ENCODE results near the gene INAFM2. TPM values are rescaled to one million over a fixed set of nuclear protein-coding genes. Genes with fewer than 3 reads are reported as not detected.

INAFM2 gene
- total RNA-seq, 1 experiment from 2014 or later: 8.8 TPM

DNA sequence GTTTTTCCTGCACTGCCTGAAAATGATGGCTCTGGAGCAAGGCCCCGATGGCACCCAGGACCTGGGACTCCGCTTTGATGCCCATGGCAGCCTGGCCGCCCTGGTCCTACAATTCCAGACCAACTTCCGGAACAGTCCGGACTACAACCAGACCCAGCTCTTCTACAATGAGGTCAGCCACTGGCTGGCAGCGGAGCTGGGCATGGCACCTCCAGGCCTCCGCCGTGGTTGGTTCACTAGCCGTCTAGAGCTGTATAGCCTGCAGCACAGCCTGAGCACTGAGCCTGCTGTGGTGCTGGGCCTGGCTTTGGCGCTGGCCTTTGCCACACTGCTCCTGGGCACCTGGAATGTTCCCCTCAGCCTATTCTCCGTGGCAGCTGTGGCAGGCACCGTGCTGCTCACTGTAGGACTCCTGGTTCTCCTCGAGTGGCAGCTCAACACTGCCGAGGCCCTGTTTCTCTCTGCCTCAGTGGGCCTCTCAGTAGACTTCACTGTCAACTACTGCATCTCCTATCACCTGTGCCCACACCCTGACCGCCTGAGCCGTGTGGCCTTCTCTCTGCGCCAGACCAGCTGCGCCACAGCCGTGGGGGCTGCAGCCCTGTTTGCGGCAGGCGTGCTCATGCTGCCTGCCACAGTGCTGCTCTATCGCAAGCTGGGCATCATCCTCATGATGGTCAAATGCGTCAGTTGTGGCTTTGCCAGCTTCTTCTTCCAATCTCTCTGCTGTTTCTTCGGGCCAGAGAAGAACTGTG, 45.4 kb downstream of the INAFM2 start:
- no peak overlapping the region for H3K4me3 ChIP-seq (replicated peaks in 1 of 2; ENCODE audit: low read depth in 1 of 2, low read length in 2 of 2)
- no peaks in the 10 kb centered on the region for H3K27me3 ChIP-seq (ENCODE audit: insufficient read depth, low read length)
- POLR2A ChIA-PET: interaction anchor here (0.8 to 0.9 kb wide), 2 partner anchors 28 to 37 kb away, joined by 3 read pairs; partner anchors contain the start of genes CCDC9B and IVD
- no TSS peak for BruUV-seq (replicated peaks)
- no peak for DNase-seq (ENCODE audit: low read depth, low spot score)
- RAD21 ChIA-PET (ENCODE audit: low non-redundant PET in 1 of 2, low total read pairs in 2 of 2, uncharacterized antibody in 2 of 2, unreplicated experiment in 2 of 2): interaction anchor here in 1 of 2 experiments (1.3 kb wide), 1 partner anchor 30 kb away, joined by 5 read pairs; no protein-coding TSS in a partner anchor
- 0 out of 2 replicates have a peak overlapping the region, but pooled peaks have one; percentile 17 for H3K9ac ChIP-seq (ENCODE audit: low read length)
- peak overlapping the region; percentile 67 for H3K4me2 ChIP-seq (ENCODE audit: low read length)
- intact Hi-C loops (cut with micrococcal nuclease): loop anchor here (1.0 kb wide), 1 partner anchor 53 kb away; no protein-coding TSS in a partner anchor
- peaks cover 7 to 16% of the 10 kb centered on the region in 2 experiments; a peak in 3 of 4 replicates for H3K4me1 ChIP-seq (ENCODE audit: control insufficient read depth in 1 of 2, insufficient read depth in 2 of 2, low read length in 2 of 2)
- H2AFZ ChIP-seq (ENCODE audit: low read depth, low read length, poor library complexity, severe bottlenecking): no peak overlapping the region
- no peaks in the 10 kb centered on the region for H3K9me2 ChIP-seq (ENCODE audit: insufficient read depth)
- ATAC-seq: no peak
- no peaks in the 10 kb centered on the region for H4K20me1 ChIP-seq (ENCODE audit: insufficient read depth)
- TF ChIP-seq YY1 (IDR thresholded peaks at IDR 0.05; ENCODE audit: extremely low read depth, insufficient replicate concordance, low read depth, low read length): no peak
- no peak for TF ChIP-seq ELF1 (IDR thresholded peaks at IDR 0.05; ENCODE audit: borderline replicate concordance, low read depth)
- no peaks in the 10 kb centered on the region for H3K9me3 ChIP-seq (ENCODE audit: control insufficient read depth in 1 of 2, insufficient read depth in 1 of 2, low read depth in 1 of 2, low read length in 2 of 2)
- H3K36me3 ChIP-seq (ENCODE audit: control insufficient read depth in 1 of 2, insufficient read depth in 2 of 2, low read length in 2 of 2): no peaks in the 10 kb centered on the region
- peak overlapping the region; percentile 58; the same call in 1 of the 2 replicates for H3K27ac ChIP-seq (ENCODE audit: low read depth, low read length)
- no peaks in the 10 kb centered on the region for H3K79me2 ChIP-seq (ENCODE audit: insufficient read depth, low read length)
- CTCF ChIA-PET: interaction anchor here (0.9 to 1.6 kb wide), 5 partner anchors 14 to 525 kb away, joined by 3 to 6 read pairs (median 3); partner anchors contain the start of genes CCDC9B, KNSTRN and VPS18

DNA sequence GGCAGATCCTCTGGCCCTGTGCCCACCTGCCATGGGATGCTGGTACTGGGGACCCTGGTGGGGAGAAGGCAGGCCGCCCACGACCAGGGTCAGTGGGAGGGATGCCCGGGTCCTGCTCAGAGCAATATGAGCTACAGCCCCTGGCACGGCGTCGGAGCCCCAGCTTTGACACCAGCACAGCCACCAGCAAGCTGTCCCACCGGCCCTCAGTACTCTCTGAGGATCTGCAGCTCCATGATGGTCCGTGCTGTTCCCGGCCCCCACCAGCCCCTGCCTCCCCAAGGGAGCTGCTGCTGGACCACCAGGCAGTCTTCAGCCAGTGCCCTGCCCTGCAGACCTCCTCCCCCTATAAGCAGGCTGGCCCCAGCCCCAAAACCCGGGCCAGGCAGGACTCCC, 46.0 kb downstream of the INAFM2 start:
- intact Hi-C loops (cut with micrococcal nuclease): no loop called here
- Histone ChIP-seq H3K4me2 (ENCODE audit: low read length) (no peak overlapping the region), H3K36me3 (ENCODE audit: control insufficient read depth in 1 of 2, insufficient read depth in 2 of 2, low read length in 2 of 2) (no peaks in the 10 kb centered on the region), H4K20me1 (ENCODE audit: insufficient read depth) (no peaks in the 10 kb centered on the region), H3K9me3 (ENCODE audit: control insufficient read depth in 1 of 2, insufficient read depth in 1 of 2, low read depth in 1 of 2, low read length in 2 of 2) (no peaks in the 10 kb centered on the region), H3K27me3 (ENCODE audit: insufficient read depth, low read length) (no peaks in the 10 kb centered on the region), H2AFZ (ENCODE audit: low read depth, low read length, poor library complexity, severe bottlenecking) (no peak overlapping the region), H3K4me1 (ENCODE audit: control insufficient read depth in 1 of 2, insufficient read depth in 2 of 2, low read length in 2 of 2) (peaks cover 7 to 16% of the 10 kb centered on the region in 2 experiments; a peak in 3 of 4 replicates), H3K9ac (ENCODE audit: low read length) (no peak overlapping the region), H3K9me2 (ENCODE audit: insufficient read depth) (no peaks in the 10 kb centered on the region), H3K27ac (ENCODE audit: low read depth, low read length) (no peak overlapping the region), H3K4me3 (replicated peaks in 1 of 2; ENCODE audit: low read depth in 1 of 2, low read length in 2 of 2) (no peak overlapping the region), H3K79me2 (ENCODE audit: insufficient read depth, low read length) (no peaks in the 10 kb centered on the region)
- no peak for TF ChIP-seq RAD21 (IDR thresholded peaks at IDR 0.05; ENCODE audit: low read depth)
- TF ChIP-seq ZFX (IDR thresholded peaks at IDR 0.05): no peak
- TF ChIP-seq CEBPB (IDR thresholded peaks at IDR 0.05; ENCODE audit: low read depth): no peak
- no peak for TF ChIP-seq CBX3 (IDR thresholded peaks at IDR 0.05; ENCODE audit: low read depth)
- TF ChIP-seq EZH2phosphoT487 (IDR thresholded peaks at IDR 0.05; ENCODE audit: borderline replicate concordance): no peak
- no peak for TF ChIP-seq POLR2A (IDR thresholded peaks at IDR 0.05; ENCODE audit: borderline replicate concordance, extremely low read depth, insufficient read depth, insufficient read length)
- no peak for TF ChIP-seq EGR1 (IDR thresholded peaks at IDR 0.05; ENCODE audit: low read depth)
- no peak for TF ChIP-seq ZNF274 (IDR thresholded peaks at IDR 0.05; ENCODE audit: low read depth, low read length)
- TF ChIP-seq EZH2 (IDR thresholded peaks at IDR 0.05): no peak
- TF ChIP-seq CTCF (IDR thresholded peaks at IDR 0.05 in 2 of 3, conservative IDR thresholded peaks at IDR 0.05 in 1 of 3; ENCODE audit: borderline replicate concordance in 1 of 3, insufficient read depth in 1 of 3, low read depth in 2 of 3, low read length in 2 of 3): no peak
- TF ChIP-seq TCF7L2 (IDR thresholded peaks at IDR 0.05; ENCODE audit: borderline replicate concordance, extremely low read depth, insufficient read depth, insufficient read length): no peak
- no peak for TF ChIP-seq SIN3A (IDR thresholded peaks at IDR 0.05; ENCODE audit: low read depth)
- TF ChIP-seq, protein P1, sequence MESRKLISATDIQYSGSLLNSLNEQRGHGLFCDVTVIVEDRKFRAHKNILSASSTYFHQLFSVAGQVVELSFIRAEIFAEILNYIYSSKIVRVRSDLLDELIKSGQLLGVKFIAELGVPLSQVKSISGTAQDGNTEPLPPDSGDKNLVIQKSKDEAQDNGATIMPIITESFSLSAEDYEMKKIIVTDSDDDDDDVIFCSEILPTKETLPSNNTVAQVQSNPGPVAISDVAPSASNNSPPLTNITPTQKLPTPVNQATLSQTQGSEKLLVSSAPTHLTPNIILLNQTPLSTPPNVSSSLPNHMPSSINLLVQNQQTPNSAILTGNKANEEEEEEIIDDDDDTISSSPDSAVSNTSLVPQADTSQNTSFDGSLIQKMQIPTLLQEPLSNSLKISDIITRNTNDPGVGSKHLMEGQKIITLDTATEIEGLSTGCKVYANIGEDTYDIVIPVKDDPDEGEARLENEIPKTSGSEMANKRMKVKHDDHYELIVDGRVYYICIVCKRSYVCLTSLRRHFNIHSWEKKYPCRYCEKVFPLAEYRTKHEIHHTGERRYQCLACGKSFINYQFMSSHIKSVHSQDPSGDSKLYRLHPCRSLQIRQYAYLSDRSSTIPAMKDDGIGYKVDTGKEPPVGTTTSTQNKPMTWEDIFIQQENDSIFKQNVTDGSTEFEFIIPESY (IDR thresholded peaks at IDR 0.05; ENCODE audit: extremely low read depth, insufficient replicate concordance, low read length): no peak
- TF ChIP-seq POLR2AphosphoS5 (IDR thresholded peaks at IDR 0.05; ENCODE audit: low read depth, low read length): no peak
- ATAC-seq: no peak
- CTCF ChIA-PET: no interaction called here
- BruUV-seq (replicated peaks): no TSS peak
- no peak for DNase-seq (ENCODE audit: low read depth, low spot score)
- POLR2A ChIA-PET: interaction anchor here (0.8 to 0.9 kb wide), 2 partner anchors 29 to 36 kb away, joined by 3 read pairs; partner anchors contain the start of genes CCDC9B and IVD
- RAD21 ChIA-PET (ENCODE audit: low non-redundant PET in 1 of 2, low total read pairs in 2 of 2, uncharacterized antibody in 2 of 2, unreplicated experiment in 2 of 2): no interaction called here

Data from HCT116 (cell line).